B cell (primary cell): ENCODE data around the gene EPB41L3.

Experiments used
- EZH2 ChIP-seq: IDR thresholded peaks from 2 replicates; pipeline ENCODE4 v1.6.1; 2012; ENCODE audit warnings: borderline replicate concordance, low read depth, mild to moderate bottlenecking, moderate library complexity, low read length; ENCODE audit not compliant: insufficient read depth, poor library complexity, severe bottlenecking
- TF ChIP-seq, protein P1 (sequence below): fragments of 200-600 bp; IDR thresholded peaks from one replicate; pipeline ENCODE4 v1.8.0; 2022; ENCODE audit warnings: antibody characterized with exemption, mild to moderate bottlenecking

DNA sequence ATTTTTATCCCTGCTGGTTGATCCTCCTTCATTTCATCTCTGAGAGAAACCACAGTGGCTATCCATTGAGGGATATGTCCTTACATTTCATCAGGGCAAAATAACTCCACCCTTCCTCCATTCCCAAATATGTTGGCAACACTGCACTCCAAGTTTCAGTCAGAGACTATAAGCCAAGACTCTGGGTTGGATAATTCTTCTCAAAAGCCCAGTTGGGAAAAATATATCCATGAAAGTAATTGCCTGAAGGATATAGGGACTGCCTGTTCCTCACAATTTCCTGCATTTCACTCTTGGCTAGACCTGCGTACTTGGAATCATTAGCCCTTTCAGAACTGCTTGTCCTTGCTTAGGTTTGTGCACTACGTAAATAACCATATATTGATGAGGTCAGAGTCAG is 27.9 kb upstream of the EPB41L3 start:
- TF ChIP-seq, protein P1, sequence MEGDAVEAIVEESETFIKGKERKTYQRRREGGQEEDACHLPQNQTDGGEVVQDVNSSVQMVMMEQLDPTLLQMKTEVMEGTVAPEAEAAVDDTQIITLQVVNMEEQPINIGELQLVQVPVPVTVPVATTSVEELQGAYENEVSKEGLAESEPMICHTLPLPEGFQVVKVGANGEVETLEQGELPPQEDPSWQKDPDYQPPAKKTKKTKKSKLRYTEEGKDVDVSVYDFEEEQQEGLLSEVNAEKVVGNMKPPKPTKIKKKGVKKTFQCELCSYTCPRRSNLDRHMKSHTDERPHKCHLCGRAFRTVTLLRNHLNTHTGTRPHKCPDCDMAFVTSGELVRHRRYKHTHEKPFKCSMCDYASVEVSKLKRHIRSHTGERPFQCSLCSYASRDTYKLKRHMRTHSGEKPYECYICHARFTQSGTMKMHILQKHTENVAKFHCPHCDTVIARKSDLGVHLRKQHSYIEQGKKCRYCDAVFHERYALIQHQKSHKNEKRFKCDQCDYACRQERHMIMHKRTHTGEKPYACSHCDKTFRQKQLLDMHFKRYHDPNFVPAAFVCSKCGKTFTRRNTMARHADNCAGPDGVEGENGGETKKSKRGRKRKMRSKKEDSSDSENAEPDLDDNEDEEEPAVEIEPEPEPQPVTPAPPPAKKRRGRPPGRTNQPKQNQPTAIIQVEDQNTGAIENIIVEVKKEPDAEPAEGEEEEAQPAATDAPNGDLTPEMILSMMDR: no peak
- no peak for TF ChIP-seq EZH2
